CD4-positive, alpha-beta T cell (primary cell): ENCODE measurements around the gene THAP7. TPM values are rescaled to one million over a fixed set of nuclear protein-coding genes. Genes with fewer than 3 reads are reported as not detected.

Source experiments
- ATAC-seq: fragments of 200-7000 bp; cut with Tn5 transposase; one replicate; pipeline ENCODE4 v1.10.0; 2022; ENCODE audit warnings: mild to moderate bottlenecking; ENCODE audit not compliant: poor library complexity
- CTCF ChIA-PET: fragments of 350-600 bp; sonication (Branson Sonifier 250); formaldehyde crosslinking; loops from one replicate; lab custom pipeline; 2021; ENCODE audit warnings: antibody characterized with exemption, inconsistent platforms; lab: Charles Lee
- POLR2A ChIA-PET: fragments of 350-600 bp; sonication (Branson Sonifier 250); formaldehyde crosslinking; loops from one replicate; lab custom pipeline; 2021; ENCODE audit warnings: antibody characterized with exemption, inconsistent platforms; lab: Charles Lee
- DNase-seq, 14 experiments: peaks; one replicate each; pipeline ENCODE4 v3.0.0-alpha.2; 2013 to 2020; ENCODE audit warnings: mixed read lengths in 2 of 14
- H3K27ac ChIP-seq, 2 donors: one replicate each; pipeline versions ENCODE4 v1.5.1 to v1.7.0; 2013; ENCODE audit warnings: low read length in 2 of 2, low read depth in 1 of 2, mild to moderate bottlenecking in 1 of 2
- H3K27me3 ChIP-seq, 2 experiments: 1 replicate in 1 of 2; 2 replicates in 1 of 2; pipeline versions ENCODE4 v1.6.1 to v1.7.0; 2013; ENCODE audit warnings: low read length in 2 of 2, control low read depth in 1 of 2, mild to moderate bottlenecking in 1 of 2, moderate library complexity in 1 of 2; ENCODE audit not compliant: insufficient read depth in 2 of 2, control insufficient read depth in 1 of 2
- H3K36me3 ChIP-seq: one replicate; pipeline ENCODE4 v1.6.1; 2013; ENCODE audit warnings: low read length, control low read depth; ENCODE audit not compliant: insufficient read depth
- H3K4me1 ChIP-seq: one replicate; pipeline ENCODE4 v1.6.1; 2013; ENCODE audit warnings: low read length, control low read depth; ENCODE audit not compliant: insufficient read depth
- H3K4me3 ChIP-seq: one replicate; pipeline ENCODE4 v1.5.1; 2013; ENCODE audit warnings: mild to moderate bottlenecking, low read length, moderate library complexity
- H3K9me3 ChIP-seq, 2 experiments: 1 replicate in 1 of 2; 2 replicates in 1 of 2; pipeline versions ENCODE4 v1.6.1 to v1.7.0; 2013; ENCODE audit warnings: low read length in 2 of 2, mild to moderate bottlenecking in 2 of 2, control low read depth in 1 of 2, moderate library complexity in 1 of 2; ENCODE audit not compliant: control insufficient read depth in 1 of 2, insufficient read depth in 1 of 2
- H3K27ac Mint-ChIP-seq: one replicate; pipeline ENCODE4 v1.8.0; 2020; ENCODE audit warnings: mixed read lengths
- H3K27me3 Mint-ChIP-seq: one replicate; pipeline ENCODE4 v1.8.0; 2021; ENCODE audit warnings: mixed read lengths
- H3K36me3 Mint-ChIP-seq: one replicate; pipeline ENCODE4 v1.8.0; 2021; ENCODE audit warnings: low read depth, mixed read lengths
- H3K4me1 Mint-ChIP-seq: one replicate; pipeline ENCODE4 v1.8.0; 2021; ENCODE audit warnings: low read depth, mixed read lengths
- H3K4me3 Mint-ChIP-seq: one replicate; pipeline ENCODE4 v1.8.0; 2020; ENCODE audit warnings: mild to moderate bottlenecking, mixed read lengths
- H3K9me3 Mint-ChIP-seq: one replicate; pipeline ENCODE4 v1.8.0; 2020; ENCODE audit warnings: mixed read lengths
- intact Hi-C, 2 experiments: fragments of 100-400 bp; cut with DNase I in 1 of 2; cut with micrococcal nuclease in 1 of 2; formaldehyde crosslinking; loops; one replicate each; pipeline versions ENCODE4 v1.15.1 to v1.9.0; 2023 to 2025; cut with DNase I, micrococcal nuclease
- total RNA-seq, 174 experiments: library from RNA in 2 of 174; stranded (reverse) in 2 of 174; gene quantifications; one replicate each; pipeline ENCODE4 v1.2.3 and lab custom pipeline; 2021 to 2026
- TF ChIP-seq, protein P1 (sequence below): fragments of 200-600 bp; IDR thresholded peaks from one replicate; pipeline ENCODE4 v1.8.0; 2022; ENCODE audit warnings: antibody characterized with exemption, mild to moderate bottlenecking

Gene THAP7
- total RNA-seq, 2 experiments from 2014 or later: 82.7 to 84.0 TPM

DNA sequence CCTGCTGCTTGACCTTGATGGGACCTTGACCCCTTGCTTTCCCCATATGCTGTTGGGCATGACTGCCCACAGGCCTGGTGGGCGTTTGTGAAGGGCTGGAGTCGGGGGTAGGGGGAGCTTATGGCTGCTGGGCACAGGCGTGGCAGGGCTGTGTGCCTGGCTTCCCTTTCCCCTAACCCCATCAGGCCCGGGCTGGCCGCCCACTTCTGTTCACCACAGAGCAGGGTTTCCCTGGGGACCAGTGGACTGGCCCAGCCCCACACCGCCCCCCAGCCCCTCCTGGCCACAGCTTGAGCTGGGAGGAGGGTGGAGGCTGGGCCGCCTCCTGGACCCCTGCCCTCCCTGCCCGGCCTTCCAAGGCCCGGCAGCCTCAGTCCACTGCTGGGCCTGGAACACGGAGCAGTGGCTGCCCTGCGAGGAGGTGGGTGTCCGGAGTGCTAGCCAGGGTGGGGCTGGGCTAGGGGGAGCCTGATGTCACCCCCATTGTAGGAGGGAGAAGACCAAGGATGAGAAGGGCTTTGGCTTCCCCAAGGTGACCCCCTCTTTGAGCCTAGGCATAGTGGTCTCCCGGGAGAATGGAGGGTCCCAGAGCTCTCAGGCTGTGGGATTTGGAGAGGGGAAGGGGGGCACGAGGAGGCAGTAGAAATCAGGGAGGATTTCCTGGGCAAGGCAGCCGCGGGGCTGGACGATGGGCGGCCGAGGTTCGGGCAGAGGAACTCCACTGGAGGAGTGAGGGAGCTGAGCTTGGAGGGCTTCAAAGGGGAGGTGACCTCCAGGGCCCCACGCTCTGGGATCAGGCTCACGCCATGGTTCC lies 34.8 kb downstream of the THAP7 start, which contains the start of gene AIFM3:
Gene AIFM3, plus strand, starts transcription at position 373 of the 814 bp plus-strand sequence. CDS start 690 bp downstream, outside the sequence.
- peaks cover 20% of the 10 kb centered on the region for H3K4me1 ChIP-seq
- no peaks in the 10 kb centered on the region for H3K36me3 ChIP-seq
- no peak for DNase-seq
- TF ChIP-seq, protein P1, sequence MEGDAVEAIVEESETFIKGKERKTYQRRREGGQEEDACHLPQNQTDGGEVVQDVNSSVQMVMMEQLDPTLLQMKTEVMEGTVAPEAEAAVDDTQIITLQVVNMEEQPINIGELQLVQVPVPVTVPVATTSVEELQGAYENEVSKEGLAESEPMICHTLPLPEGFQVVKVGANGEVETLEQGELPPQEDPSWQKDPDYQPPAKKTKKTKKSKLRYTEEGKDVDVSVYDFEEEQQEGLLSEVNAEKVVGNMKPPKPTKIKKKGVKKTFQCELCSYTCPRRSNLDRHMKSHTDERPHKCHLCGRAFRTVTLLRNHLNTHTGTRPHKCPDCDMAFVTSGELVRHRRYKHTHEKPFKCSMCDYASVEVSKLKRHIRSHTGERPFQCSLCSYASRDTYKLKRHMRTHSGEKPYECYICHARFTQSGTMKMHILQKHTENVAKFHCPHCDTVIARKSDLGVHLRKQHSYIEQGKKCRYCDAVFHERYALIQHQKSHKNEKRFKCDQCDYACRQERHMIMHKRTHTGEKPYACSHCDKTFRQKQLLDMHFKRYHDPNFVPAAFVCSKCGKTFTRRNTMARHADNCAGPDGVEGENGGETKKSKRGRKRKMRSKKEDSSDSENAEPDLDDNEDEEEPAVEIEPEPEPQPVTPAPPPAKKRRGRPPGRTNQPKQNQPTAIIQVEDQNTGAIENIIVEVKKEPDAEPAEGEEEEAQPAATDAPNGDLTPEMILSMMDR: no peak
- intact Hi-C loops: no loop called here
- H3K4me3 ChIP-seq: no peak within 1 kb of the TSS
- CTCF ChIA-PET: no interaction called here
- H3K9me3 ChIP-seq: no peaks in the 10 kb centered on the region
- H3K4me1 Mint-ChIP-seq: peaks cover 6% of the 10 kb centered on the region
- ATAC-seq: no peak
- peaks cover 2 to 8% of the 10 kb centered on the region in 2 experiments for H3K27me3 ChIP-seq
- POLR2A ChIA-PET: no interaction called here
- H3K4me3 Mint-ChIP-seq: no peak within 1 kb of the TSS
- no peak within 1 kb of the TSS for H3K27ac Mint-ChIP-seq
- peaks cover 11% of the 10 kb centered on the region for H3K27me3 Mint-ChIP-seq
- no peak within 1 kb of the TSS for H3K27ac ChIP-seq
- no peaks in the 10 kb centered on the region for H3K9me3 Mint-ChIP-seq
- H3K36me3 Mint-ChIP-seq: no peaks in the 10 kb centered on the region

DNA sequence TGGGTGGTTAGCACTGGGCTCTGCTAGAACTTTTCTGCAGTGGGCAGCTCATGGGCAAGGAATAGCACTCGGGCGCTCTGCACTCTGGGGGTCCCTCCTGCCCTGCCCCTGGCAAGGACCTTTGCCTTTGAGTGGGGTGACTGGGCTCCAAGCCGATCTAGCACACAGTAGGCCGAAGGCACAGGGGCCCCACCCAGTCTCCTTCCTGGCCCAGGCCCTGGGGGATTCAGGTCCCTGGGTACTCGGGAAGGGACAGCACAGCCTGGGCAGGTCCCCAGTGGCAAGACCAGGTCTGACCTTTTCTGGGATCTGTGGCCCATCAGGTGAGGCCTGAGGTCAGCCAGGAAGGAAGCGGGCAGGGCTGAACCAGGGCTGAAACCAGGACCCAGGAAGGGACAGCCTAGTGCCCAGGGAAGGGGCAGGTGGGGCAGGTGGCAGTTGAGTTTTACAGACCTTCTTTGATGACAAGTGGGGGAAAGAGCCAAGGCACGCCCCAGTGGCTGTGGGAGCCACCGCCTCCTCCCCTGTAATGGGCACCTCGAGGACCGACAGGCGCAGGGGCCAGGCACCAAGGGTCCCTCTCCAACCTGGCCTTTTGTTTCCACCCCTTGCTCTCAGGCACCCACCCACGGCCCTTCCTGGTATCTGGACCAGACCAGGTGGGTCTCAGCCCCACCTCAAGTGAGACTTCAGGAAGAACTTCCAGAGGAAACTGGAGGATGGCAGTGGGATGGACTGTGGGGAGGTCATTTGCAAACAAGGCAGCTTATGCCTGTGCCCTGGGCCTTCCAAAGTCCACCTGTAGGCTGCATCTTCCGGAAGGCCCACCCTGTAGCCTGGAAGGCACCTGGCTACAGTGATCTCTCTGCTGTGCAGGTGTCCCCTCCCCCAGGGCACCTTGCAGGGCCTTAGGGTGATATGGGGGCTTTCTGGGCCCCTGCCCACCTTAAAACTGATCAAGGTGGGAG lies 35.7 kb downstream of the THAP7 start:
- intact Hi-C loops: no loop called here
- no peaks in the 10 kb centered on the region for H3K9me3 ChIP-seq
- H3K27ac ChIP-seq: no peak overlapping the region
- ChIA-PET POLR2A (no interaction called here), CTCF (no interaction called here)
- ATAC-seq (no peak), DNase-seq (no peak)
- TF ChIP-seq, protein P1: no peak
- no peaks in the 10 kb centered on the region for H3K36me3 ChIP-seq
- H3K27me3 ChIP-seq: peaks cover 2 to 8% of the 10 kb centered on the region in 2 experiments
- peak overlapping the region; percentile 51 for H3K4me3 Mint-ChIP-seq
- no peak overlapping the region for H3K27ac Mint-ChIP-seq
- peaks cover 17% of the 10 kb centered on the region for H3K27me3 Mint-ChIP-seq
- no peaks in the 10 kb centered on the region for H3K36me3 Mint-ChIP-seq
- peaks cover 11% of the 10 kb centered on the region for H3K4me1 Mint-ChIP-seq
- no peak overlapping the region for H3K4me3 ChIP-seq
- peaks cover 24% of the 10 kb centered on the region for H3K4me1 ChIP-seq
- H3K9me3 Mint-ChIP-seq: no peaks in the 10 kb centered on the region

DNA sequence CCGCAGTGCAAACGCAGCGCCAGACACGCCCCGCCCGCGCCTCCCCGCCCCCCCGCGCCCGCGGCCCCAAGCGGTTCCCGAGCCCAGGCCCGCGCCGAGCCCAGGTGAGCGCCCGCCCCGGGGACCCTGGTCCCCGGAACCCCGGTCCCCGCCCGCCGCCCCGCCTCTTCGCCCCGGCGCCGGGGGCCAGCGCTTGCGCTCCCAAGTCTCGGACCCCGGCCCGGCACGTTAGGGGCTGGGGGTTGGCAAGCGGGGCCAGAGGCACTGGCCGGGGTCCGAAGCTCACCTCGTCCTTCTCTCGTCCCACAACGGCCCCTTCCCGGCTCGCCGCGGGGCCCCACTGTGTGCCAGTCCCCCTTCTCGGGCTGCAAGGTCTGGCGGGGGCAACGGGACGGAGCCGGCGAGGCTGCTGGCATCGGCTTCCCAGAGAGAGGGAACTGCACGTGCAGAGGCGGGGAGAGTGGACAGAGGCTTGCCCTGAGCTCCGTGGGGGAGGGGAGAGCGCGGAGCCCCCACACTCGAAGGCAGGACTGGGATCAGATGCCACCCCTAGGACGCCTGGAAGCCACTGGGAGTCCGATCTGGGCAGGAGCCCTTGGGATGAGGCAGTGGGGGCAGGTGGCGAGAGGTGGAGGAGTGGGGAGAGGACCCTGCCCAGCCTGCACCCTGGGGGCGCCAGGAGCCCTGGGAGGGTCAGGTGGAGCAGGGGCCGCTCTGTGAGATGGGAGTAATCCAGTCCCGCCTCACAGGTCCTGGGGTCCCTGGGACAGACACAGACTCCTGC lies 36.6 kb downstream of the THAP7 start:
- H3K4me3 Mint-ChIP-seq: peak overlapping the region; percentile 51
- Histone ChIP-seq H3K4me1 (peaks cover 24% of the 10 kb centered on the region), H3K4me3 (peak overlapping the region; percentile 40), H3K9me3 (no peaks in the 10 kb centered on the region), H3K36me3 (no peaks in the 10 kb centered on the region), H3K27me3 (peaks cover 2 to 8% of the 10 kb centered on the region in 2 experiments), H3K27ac (no peak overlapping the region)
- no peak overlapping the region for H3K27ac Mint-ChIP-seq
- POLR2A ChIA-PET: no interaction called here
- H3K36me3 Mint-ChIP-seq: no peaks in the 10 kb centered on the region
- CTCF ChIA-PET: no interaction called here
- no peaks in the 10 kb centered on the region for H3K9me3 Mint-ChIP-seq
- peaks cover 22% of the 10 kb centered on the region for H3K27me3 Mint-ChIP-seq
- TF ChIP-seq, protein P1: no peak
- ATAC-seq (peak; percentile 49), DNase-seq (peak in 5 of 14 experiments; percentile 19 to 49 (median 35))
- intact Hi-C loops: no loop called here
- H3K4me1 Mint-ChIP-seq: peaks cover 11% of the 10 kb centered on the region
